Measurements from ENCODE around the gene CDC42SE2.
A peak's percentile ranks its signal among the peaks of the same experiment; 100 is the strongest.
"Not testable (repeated sequence)": the region's sequence is repeated elsewhere in the genome, so short reads cannot be mapped to it uniquely, and the experiment has no call there.

CDC42SE2 gene

GRCh38 chr5:131373265-131373664, 109.4 kb downstream of the CDC42SE2 start:
- DNase-seq, result no peak

DNA sequence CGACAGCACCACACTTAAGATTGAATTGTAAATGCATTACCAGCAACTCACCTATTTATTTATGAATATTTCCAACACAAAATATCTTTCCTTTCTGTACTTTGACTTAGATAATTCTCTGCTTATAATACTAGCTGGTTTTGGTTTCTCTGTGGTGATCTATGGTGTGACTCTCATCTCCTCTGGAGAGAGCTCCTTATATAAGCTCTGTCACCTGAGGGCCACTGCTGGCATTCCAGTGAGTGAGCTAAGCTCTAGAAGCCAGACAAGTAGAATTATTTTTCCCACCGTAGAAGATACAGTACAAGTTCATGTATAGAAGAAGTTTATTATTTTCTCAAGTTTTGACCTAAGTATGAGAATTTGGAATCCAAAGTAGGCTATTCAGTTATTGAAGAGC, 111.5 kb downstream of the CDC42SE2 start:
- no peak for DNase-seq

- DNase-seq, result no peak
Measured at GRCh38 chr5:131377346-131377745, 113.5 kb downstream of the CDC42SE2 start.

- DNase-seq, result no peak
Measured at GRCh38 chr5:131377785-131378325, 114.0 kb downstream of the CDC42SE2 start.

DNA sequence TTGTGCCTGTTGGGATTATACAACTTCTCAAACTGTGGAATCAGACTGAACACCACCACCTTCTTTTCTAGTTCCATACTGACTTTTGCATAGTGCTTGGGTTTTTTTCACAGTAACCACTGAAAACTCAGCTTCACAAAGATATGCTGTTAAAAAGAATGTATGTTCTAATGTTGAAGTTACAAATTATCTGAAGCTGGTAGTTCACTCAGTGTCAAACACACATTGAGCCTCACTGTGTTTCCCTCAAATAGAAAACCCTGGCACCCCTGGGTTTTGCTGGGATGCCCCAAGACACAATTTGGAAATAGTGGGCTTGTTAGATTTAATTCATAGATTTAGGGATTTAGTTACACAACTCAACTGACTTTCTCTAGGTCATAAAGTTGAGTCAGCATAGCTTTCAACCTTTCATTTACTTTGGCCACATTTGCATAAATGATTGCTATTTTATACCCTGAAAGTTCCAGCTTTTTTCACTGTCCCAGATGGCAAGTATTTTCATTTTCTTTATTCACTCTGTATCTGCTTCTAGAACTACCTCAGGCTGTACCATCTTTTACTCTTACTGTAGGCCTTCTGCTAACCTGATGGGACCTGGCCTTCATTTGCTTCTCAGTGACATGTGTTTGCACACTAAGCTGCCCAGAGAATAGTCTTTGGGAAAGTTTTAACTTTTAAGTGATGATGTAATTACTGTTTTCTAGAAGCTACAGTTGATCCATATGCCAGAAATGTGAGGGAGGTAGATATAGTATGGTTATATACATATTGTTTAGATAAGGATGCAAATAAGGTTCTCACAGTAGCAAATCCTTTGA, 115.1 kb downstream of the CDC42SE2 start:
- DNase-seq, result no peak

- no peak for DNase-seq
Measured at GRCh38 chr5:131379723-131380122, 115.9 kb downstream of the CDC42SE2 start.

- not testable (repeated sequence) for DNase-seq
Measured at GRCh38 chr5:131380238-131380637, 116.4 kb downstream of the CDC42SE2 start.

DNA sequence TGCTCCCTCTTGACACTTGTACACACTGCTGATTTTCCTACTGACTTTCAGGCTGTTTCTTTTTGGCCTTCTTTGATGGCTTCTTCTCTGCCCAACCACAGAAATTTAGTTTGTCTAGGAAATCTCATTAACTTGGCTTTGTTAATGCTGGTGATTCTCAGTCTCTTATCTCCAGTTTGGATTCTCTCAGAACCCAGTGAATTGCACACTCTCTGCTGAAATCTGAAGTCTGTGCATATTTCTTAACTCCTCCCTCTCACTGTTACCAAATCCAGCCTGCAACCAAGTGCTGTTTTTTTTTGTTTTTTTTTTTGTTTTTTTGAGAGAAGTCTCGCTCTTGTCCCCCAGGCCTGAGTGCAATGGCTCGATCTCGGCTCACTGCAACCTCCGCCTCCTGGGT, 117.2 kb downstream of the CDC42SE2 start:
- DNase-seq, result no peak

DNA sequence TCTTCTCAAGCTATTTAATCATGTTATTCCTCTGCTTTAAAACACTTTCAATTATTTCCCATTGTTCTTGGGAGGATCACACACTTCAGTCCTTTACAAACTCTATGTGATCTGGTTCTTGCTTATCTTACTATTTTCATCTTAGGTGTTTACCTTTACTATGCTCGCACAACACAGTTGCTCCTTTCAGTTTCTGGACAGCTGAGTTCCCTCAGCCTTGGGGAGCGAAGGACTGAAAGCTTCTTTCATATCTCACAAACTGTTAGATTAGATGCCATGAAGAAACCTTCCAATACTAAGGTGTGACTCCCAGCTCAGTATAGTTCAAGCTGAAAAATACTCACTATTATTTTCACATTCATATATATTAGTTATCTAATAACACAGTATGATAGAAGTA, 117.9 kb downstream of the CDC42SE2 start:
- no peak for DNase-seq

- peak; percentile 11 for DNase-seq
Measured at GRCh38 chr5:131382407-131383395, 118.8 kb downstream of the CDC42SE2 start.

- no peak for DNase-seq
Measured at GRCh38 chr5:131384173-131384572, 120.3 kb downstream of the CDC42SE2 start.

- DNase-seq, result no peak
Measured at GRCh38 chr5:131384616-131385214, 120.9 kb downstream of the CDC42SE2 start.

DNA sequence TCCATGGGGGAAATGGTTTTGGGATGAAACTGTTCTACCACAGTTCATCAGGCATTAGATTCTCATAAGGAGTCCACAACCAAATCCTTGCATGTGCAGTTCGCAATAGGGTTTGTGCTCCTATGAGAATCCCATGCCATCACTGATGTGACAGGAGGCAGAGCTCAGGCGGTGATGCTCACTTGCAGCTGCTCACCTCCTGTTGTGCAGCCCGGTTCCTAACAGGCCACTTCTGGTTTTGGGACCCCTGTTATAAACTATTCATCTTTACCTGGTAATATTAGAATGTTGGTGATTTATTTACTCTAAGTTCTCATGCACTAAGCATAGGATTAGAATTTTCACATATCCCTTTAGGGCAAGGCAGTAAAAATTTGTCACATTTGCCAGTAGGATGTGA, 122.3 kb downstream of the CDC42SE2 start:
- DNase-seq, result no peak

GRCh38 chr5:131386779-131387178, 122.9 kb downstream of the CDC42SE2 start:
- DNase-seq, result no peak

DNA sequence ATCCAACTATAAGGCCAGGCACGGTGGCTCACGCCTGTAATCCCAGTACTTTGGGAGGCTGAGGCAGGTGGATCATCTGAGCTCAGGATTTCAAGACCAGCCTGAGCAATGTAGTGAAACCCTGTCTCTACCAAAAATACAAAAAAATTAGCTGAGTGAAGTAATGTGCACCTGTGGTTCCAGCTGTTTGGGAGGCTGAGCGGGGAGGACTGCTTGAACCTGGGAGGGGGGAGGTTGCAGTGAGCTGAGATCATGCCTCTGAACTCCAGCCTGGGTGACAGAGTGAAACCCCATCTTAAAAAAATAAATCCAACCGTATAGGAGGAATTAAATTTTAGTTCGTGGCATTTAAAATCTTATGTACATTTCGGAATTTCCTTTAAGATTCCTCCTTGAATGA, 123.4 kb downstream of the CDC42SE2 start:
- no peak for DNase-seq

- no peak for DNase-seq
Measured at GRCh38 chr5:131389096-131389868, 125.4 kb downstream of the CDC42SE2 start.

- DNase-seq, result no peak
Measured at GRCh38 chr5:131389869-131390265, 126.0 kb downstream of the CDC42SE2 start.

DNA sequence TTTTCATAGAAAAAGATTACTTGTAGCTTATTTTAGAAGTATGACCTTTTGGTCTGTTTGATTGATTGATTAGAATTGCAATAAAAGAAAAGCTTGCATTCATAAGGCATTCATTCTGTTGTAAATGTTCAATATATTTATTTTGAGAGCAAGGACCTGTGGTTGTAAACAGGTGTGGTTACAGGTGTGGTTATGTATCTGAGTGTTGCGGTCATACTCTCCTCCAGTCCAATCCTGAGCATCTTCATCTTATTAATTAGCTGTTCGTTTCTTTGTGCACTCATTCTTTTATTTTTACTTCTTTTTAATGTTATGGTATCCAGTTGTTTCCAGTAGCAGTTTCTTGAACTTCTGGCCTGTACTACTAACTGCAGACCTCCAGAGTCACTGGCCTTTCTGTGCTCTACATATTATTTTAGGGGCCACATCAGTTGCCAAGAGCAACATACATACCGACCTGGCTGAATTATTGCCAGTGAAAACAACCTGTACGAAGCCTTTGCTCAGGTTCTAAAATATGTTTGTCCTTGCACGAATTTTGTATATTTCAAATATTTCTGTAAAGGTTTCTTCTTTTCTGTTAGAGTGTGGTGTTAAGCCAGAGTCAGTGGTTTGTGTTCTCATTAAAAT, 128.7 kb downstream of the CDC42SE2 start:
- DNase-seq, result no peak

- DNase-seq, result no peak
Measured at GRCh38 chr5:131393498-131393968, 129.7 kb downstream of the CDC42SE2 start.

DNA sequence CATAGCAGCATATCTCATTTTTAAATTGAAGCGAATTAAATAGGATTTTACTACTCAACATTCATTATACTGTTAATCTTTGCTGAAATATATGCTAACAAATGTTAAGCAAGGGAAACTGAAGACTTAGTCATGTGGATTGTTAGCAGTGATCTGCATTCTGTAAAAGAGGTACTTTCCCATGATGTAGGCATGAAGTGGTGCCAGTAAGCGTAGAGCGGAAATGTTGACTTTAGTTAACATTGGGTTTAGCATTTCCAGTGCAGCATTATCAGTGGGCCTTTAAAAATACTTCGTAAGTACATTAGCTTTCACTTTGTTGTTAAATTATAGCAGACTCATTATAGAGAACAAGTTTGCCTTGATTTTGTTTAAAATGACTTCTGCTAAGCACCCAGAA, 130.3 kb downstream of the CDC42SE2 start:
- no peak for DNase-seq

DNA sequence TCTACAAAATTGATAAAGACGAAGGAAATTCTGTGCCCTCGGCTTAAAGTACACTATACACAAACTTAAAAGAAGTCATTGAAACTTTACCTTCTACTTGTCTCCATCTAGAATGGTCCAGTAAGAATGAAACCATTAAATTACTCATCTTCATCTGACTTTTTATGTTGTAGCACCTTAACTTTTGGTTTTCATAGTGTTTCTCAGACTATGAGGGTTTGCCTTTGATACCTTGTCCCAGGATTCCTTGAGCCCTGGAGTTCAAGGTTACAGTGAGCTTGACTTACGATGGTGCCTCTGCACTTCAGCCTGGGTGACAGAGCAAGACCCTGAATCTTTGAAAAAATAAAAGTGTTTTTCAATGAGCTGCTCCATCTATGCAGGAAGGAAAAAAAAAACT, 132.2 kb downstream of the CDC42SE2 start:
- no peak for DNase-seq
